T-cell (primary cell): ENCODE results near the gene TAF4. TPM values are rescaled to one million over a fixed set of nuclear protein-coding genes. Genes with fewer than 3 reads are reported as not detected.

Experiments used
- ATAC-seq, 4 experiments: fragments of 200-7000 bp in 3 of 4; fragments of 150-1000 bp in 1 of 4; cut with Tn5 transposase; replicated peaks in 1 of 4; 1 replicate in 3 of 4; 2 replicates in 1 of 4; pipeline ENCODE4 v1.10.0; 2021; ENCODE audit warnings: moderate library complexity in 3 of 4, mild to moderate bottlenecking in 2 of 4, moderate number of reproducible peaks in 1 of 4
- CTCF ChIA-PET, 2 donors: fragments of 300-600 bp; sonication (Branson Sonifier 250); formaldehyde crosslinking; loops; one replicate each; lab custom pipeline; 2022; ENCODE audit warnings: antibody characterized with exemption in 2 of 2; lab: Charles Lee
- POLR2A ChIA-PET, 2 donors: fragments of 300-600 bp; sonication (Branson Sonifier 250); formaldehyde crosslinking; loops; one replicate each; lab custom pipeline; 2022; ENCODE audit warnings: antibody characterized with exemption in 2 of 2; lab: Charles Lee
- DNase-seq, 35 experiments: peaks; one replicate each; pipeline versions ENCODE4 v3.0.0 to v3.0.0-alpha.2; 2013 to 2023
- H3K27ac ChIP-seq: one replicate; pipeline ENCODE4 v1.5.1; 2013; ENCODE audit warnings: low read length
- H3K27me3 ChIP-seq, 2 experiments: replicated peaks in 1 of 2; 1 replicate in 1 of 2; 2 replicates in 1 of 2; pipeline versions ENCODE4 v1.6.1 to v1.7.0; 2013; ENCODE audit warnings: low read length in 1 of 2, mixed read lengths in 1 of 2; ENCODE audit not compliant: control insufficient read depth in 2 of 2, insufficient read depth in 2 of 2; ENCODE audit errors: extremely low read depth in 1 of 2
- H3K36me3 ChIP-seq, 2 donors: 1 replicate in 1 of 2; 2 replicates in 1 of 2; pipeline versions ENCODE4 v1.6.1 to v1.7.0; 2013; ENCODE audit warnings: low read length in 1 of 2; ENCODE audit not compliant: control insufficient read depth in 2 of 2, insufficient read depth in 1 of 2; ENCODE audit errors: extremely low read depth in 1 of 2
- H3K4me1 ChIP-seq, 2 experiments: 1 replicate in 1 of 2; 2 replicates in 1 of 2; pipeline versions ENCODE4 v1.6.1 to v1.7.0; 2013; ENCODE audit warnings: low read length in 2 of 2, mixed read lengths in 1 of 2; ENCODE audit not compliant: insufficient read depth in 2 of 2, control insufficient read depth in 1 of 2; ENCODE audit errors: extremely low read depth in 1 of 2
- H3K4me3 ChIP-seq, 2 donors: 1 replicate in 1 of 2; 2 replicates in 1 of 2; pipeline versions ENCODE4 v1.5.1 to v1.7.0; 2013; ENCODE audit warnings: mild to moderate bottlenecking in 2 of 2, low read length in 1 of 2, moderate library complexity in 1 of 2; ENCODE audit not compliant: control insufficient read depth in 1 of 2; ENCODE audit errors: extremely low read depth in 1 of 2
- H3K9me3 ChIP-seq: 2 replicates; pipeline ENCODE4 v1.7.0; 2013
- H3K27ac Mint-ChIP-seq, 2 donors: one replicate each; pipeline ENCODE4 v1.8.0; 2020 to 2021; ENCODE audit warnings: mild to moderate bottlenecking in 2 of 2, mixed read lengths in 2 of 2
- H3K27me3 Mint-ChIP-seq, 2 donors: one replicate each; pipeline ENCODE4 v1.8.0; 2021 to 2022; ENCODE audit warnings: mixed read lengths in 2 of 2
- H3K36me3 Mint-ChIP-seq: one replicate; pipeline ENCODE4 v1.8.0; 2021; ENCODE audit warnings: mixed read lengths
- H3K4me1 Mint-ChIP-seq, 3 donors: one replicate each; pipeline ENCODE4 v1.8.0; 2020 to 2022; ENCODE audit warnings: mixed read lengths in 3 of 3, mild to moderate bottlenecking in 1 of 3
- H3K4me3 Mint-ChIP-seq, 3 donors: one replicate each; pipeline ENCODE4 v1.8.0; 2020 to 2022; ENCODE audit warnings: mild to moderate bottlenecking in 3 of 3, mixed read lengths in 3 of 3, moderate library complexity in 3 of 3
- H3K9me3 Mint-ChIP-seq, 3 donors: one replicate each; pipeline ENCODE4 v1.8.0; 2020 to 2022; ENCODE audit warnings: mixed read lengths in 3 of 3
- WGBS: methylation state at CpG from one replicate; pipeline ENCODE4 v1.1.5; 2013; ENCODE audit warnings: missing lambda C conversion rate; ENCODE audit not compliant: insufficient coverage; 5-methylcytosine and 5-hydroxymethylcytosine counted together
- total RNA-seq, 35 experiments: library from RNA in 6 of 35; stranded (reverse) in 6 of 35; fragments of 120-200 nt in 1 of 35; gene quantifications; one replicate each; pipeline versions ENCODE4 v1.2.1 to v1.2.4 and lab custom pipeline; 2013 to 2026

TAF4 gene
- total RNA-seq, 5 donors from 2014 or later (not counting 1 experiment from before 2014, with no cell fraction given) = 21.7 to 39.5 (median 35.2) TPM

DNA sequence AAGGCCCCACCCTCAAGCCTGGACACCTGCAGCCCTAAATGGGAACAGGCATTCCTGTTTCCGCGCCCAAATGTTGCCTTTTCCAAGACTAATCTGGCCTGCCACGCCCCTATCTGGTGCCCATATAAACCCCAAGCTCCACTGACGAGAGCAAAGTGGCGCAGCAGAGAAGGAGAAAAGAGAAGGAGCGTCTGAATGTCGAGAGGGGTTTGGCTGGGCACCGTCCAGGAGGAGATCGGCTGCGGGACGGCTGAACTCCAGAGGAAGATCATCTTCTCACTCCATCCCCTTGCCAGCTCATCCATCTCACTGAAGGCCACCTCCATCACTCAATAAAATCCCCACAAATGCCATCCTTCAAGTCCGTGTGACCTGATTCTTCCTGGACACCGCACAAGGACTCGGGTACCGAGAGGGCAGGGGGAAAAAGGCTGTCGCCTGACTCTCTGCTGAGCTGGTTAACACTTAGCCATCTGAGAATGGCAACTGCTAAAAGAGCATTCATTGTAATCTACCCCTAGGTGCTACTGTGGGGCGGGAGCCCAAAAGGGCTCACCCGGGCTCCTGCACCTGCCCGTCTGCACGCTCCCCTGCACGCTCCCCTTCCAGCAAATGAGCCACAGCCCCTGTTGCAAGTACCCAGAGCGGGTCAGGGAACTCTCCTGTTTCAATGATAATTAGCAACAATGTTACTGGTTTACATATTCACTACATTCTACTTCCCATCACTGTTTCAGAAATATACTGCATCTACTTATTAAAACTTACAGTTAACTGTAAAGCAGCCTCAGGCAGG lies 23.5 kb downstream of the TAF4 start:
- Mint-ChIP-seq H3K27me3 (no peaks in the 10 kb centered on the region), H3K4me1 (peaks cover 61 to 82% (median 63%) of the 10 kb centered on the region in 3 donors), H3K36me3 (peaks cover 18% of the 10 kb centered on the region), H3K27ac (peak overlapping the region in 1 of 2 donors; percentile 39), H3K4me3 (no peak overlapping the region), H3K9me3 (no peaks in the 10 kb centered on the region)
- Histone ChIP-seq H3K4me1 (peaks cover 0 to 3% of the 10 kb centered on the region in 2 experiments), H3K27me3 (no peaks in the 10 kb centered on the region), H3K27ac (no peak overlapping the region), H3K4me3 (no peak overlapping the region), H3K9me3 (no peaks in the 10 kb centered on the region), H3K36me3 (peaks cover 0 to 4% of the 10 kb centered on the region in 2 donors)
- WGBS = 94% methylated on average over 11 of the region's 22 CpGs
- ChIA-PET CTCF (no interaction called here), POLR2A (no interaction called here)
- DNase-seq (no peak), ATAC-seq (no peak)

DNA sequence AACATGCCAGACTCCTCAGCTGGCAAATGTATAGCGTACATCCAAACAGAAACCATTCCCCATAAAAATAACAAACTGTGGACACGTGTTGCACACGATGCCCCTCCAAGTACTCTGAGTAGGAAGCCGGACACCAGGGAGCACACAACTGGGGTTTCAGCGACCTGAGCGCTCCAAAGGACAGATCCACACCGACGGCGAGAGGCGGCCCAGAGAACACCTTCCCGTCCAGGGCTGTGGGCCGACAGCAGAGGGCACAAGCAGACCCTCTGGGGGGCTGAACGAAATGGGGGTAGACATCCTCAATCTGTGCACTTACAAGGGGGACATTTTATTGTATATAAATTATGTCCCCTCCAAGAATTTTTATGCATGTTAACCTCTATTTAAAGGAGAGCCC lies 24.7 kb downstream of the TAF4 start:
- Histone ChIP-seq H3K36me3 (peaks cover 0 to 4% of the 10 kb centered on the region in 2 donors), H3K4me1 (peaks cover 0 to 3% of the 10 kb centered on the region in 2 experiments), H3K4me3 (no peak overlapping the region), H3K9me3 (no peaks in the 10 kb centered on the region), H3K27me3 (no peaks in the 10 kb centered on the region), H3K27ac (no peak overlapping the region)
- peaks cover 58 to 80% (median 60%) of the 10 kb centered on the region in 3 donors for H3K4me1 Mint-ChIP-seq
- peaks cover 13% of the 10 kb centered on the region for H3K36me3 Mint-ChIP-seq
- DNase-seq (no peak), ATAC-seq (no peak)
- POLR2A ChIA-PET = no interaction called here
- no peak overlapping the region for H3K27ac Mint-ChIP-seq
- H3K27me3 Mint-ChIP-seq = no peaks in the 10 kb centered on the region
- CTCF ChIA-PET = no interaction called here
- no peak overlapping the region for H3K4me3 Mint-ChIP-seq
- 100% methylated on average over 4 of the region's 13 CpGs for whole genome bisulfite sequencing
- H3K9me3 Mint-ChIP-seq = peaks cover 0 to 3% (median 0%) of the 10 kb centered on the region in 3 donors

DNA sequence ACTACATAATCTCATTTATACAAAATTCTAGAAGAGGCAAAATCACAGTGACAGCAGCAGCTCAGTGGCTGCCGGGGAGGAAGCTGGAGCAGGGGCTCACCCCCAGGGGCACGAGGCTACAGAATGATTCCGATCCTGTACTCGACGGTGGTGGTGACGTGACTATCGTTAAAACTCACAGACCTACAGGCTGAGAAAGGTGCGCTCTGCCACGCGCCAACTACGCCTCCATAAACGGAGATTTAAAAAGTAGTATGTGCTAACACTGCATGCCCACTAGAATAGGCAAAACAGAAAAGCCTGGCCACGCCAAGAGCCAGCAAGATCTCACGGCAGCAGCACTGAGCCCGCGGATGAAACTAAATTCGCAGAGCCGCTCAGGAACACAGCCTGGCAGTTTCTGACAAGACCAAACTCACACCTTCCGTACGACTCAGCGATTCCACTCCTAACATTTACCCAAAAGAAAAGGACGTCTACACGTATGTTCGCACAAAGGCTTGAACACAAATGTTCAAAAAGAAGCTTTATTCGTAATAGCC lies 25.2 kb downstream of the TAF4 start:
- ATAC-seq (no peak), DNase-seq (no peak)
- H3K9me3 Mint-ChIP-seq = peaks cover 0 to 3% (median 0%) of the 10 kb centered on the region in 3 donors
- ChIA-PET POLR2A (no interaction called here), CTCF (no interaction called here)
- peaks cover 13% of the 10 kb centered on the region for H3K36me3 Mint-ChIP-seq
- H3K27ac Mint-ChIP-seq = no peak overlapping the region
- peaks cover 0 to 3% of the 10 kb centered on the region in 2 experiments for H3K4me1 ChIP-seq
- H3K36me3 ChIP-seq = peaks cover 0 to 4% of the 10 kb centered on the region in 2 donors
- H3K4me1 Mint-ChIP-seq = peaks cover 57 to 80% (median 59%) of the 10 kb centered on the region in 3 donors
- H3K27me3 Mint-ChIP-seq = no peaks in the 10 kb centered on the region
- H3K4me3 ChIP-seq = no peak overlapping the region
- H3K27me3 ChIP-seq = no peaks in the 10 kb centered on the region
- no peak overlapping the region for H3K4me3 Mint-ChIP-seq
- H3K27ac ChIP-seq = no peak overlapping the region
- WGBS = 92% methylated on average over 25 of the region's 25 CpGs
- no peaks in the 10 kb centered on the region for H3K9me3 ChIP-seq

DNA sequence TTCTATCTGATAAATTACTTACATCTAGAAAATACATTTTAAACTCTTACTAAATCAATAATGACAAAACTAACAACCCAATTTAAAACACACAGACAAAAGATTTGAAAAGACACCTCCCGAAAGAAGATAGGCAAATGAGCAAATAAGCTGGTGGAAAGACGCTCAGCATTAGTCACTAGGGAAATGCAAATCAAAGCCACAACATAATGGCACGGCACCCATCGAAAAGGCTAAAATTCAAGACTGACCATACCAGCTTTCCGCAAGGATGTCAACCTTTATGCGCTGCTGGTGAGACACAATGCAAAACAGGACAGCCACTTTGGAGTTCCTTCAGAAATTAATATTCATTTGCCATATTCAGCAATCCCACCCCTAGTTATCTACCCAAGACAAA lies 25.9 kb downstream of the TAF4 start:
- no peak overlapping the region for H3K27ac ChIP-seq
- peaks cover 55 to 79% (median 62%) of the 10 kb centered on the region in 3 donors for H3K4me1 Mint-ChIP-seq
- WGBS = 62% methylated on average over 5 of the region's 6 CpGs
- H3K9me3 Mint-ChIP-seq = peaks cover 0 to 3% (median 0%) of the 10 kb centered on the region in 3 donors
- H3K4me3 Mint-ChIP-seq = no peak overlapping the region
- no peak overlapping the region for H3K4me3 ChIP-seq
- peaks cover 0 to 4% of the 10 kb centered on the region in 2 donors for H3K36me3 ChIP-seq
- POLR2A ChIA-PET = no interaction called here
- H3K9me3 ChIP-seq = no peaks in the 10 kb centered on the region
- CTCF ChIA-PET = interaction anchor here in 1 of 2 donors (0.6 kb wide), 1 partner anchor 35 kb away, joined by 4 read pairs; no protein-coding TSS in a partner anchor
- H3K36me3 Mint-ChIP-seq = peaks cover 13% of the 10 kb centered on the region
- no peaks in the 10 kb centered on the region for H3K27me3 Mint-ChIP-seq
- H3K4me1 ChIP-seq = peaks cover 0 to 3% of the 10 kb centered on the region in 2 experiments
- no peak overlapping the region for H3K27ac Mint-ChIP-seq
- ATAC-seq = no peak
- no peak for DNase-seq
- no peaks in the 10 kb centered on the region for H3K27me3 ChIP-seq

DNA sequence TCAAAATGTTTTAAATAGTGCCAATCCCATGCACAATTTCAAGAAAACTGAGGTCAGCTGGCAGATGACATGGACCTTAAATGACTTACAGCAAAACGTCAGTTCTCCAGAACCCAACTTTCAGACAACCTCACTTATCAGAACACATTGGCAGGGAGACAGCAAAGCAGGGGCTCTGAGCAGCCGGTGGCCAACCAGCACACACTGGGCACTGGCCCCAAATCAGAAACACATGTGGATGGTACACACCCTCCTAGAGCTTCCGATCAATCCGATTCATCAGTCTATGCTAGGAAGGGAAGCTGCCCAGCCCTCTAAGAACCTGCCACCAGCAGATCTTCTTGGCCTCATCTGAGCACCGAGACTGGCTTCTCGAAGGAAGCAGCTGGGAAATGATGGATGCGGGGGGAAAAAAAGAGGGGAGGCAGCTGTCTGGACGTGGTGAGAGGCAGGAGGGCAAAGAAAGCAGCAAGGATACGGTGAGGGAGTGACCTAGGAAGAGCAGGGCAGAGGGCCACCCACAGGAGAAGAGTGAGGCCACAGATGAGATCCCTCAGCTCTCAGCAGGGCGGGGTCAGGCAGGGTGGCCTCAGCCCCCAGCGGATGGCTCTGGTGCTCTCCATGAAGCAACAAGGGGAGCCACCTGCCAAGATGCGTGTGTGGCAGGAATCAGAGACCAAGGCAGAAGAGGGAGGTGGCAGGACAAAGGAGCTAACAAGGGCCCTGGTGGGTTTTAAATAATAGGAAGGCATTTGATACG lies 32.9 kb downstream of the TAF4 start:
- Mint-ChIP-seq H3K36me3 (peaks cover 4% of the 10 kb centered on the region), H3K4me3 (peak overlapping the region in 1 of 3 donors; percentile 63), H3K27me3 (no peaks in the 10 kb centered on the region), H3K9me3 (peaks cover 0 to 3% (median 0%) of the 10 kb centered on the region in 3 donors), H3K27ac (peak overlapping the region; percentile 89 to 96), H3K4me1 (peaks cover 66 to 69% (median 66%) of the 10 kb centered on the region in 3 donors)
- Histone ChIP-seq H3K9me3 (no peaks in the 10 kb centered on the region), H3K36me3 (no peaks in the 10 kb centered on the region), H3K27ac (peak overlapping the region; percentile 10), H3K27me3 (no peaks in the 10 kb centered on the region), H3K4me1 (peaks cover 26 to 41% of the 10 kb centered on the region in 2 experiments), H3K4me3 (no peak overlapping the region)
- WGBS = 86% methylated on average over 12 of the region's 13 CpGs
- no peak for ATAC-seq
- no peak for DNase-seq
- POLR2A ChIA-PET = no interaction called here
- CTCF ChIA-PET = interaction anchor here in 1 of 2 donors (0.5 kb wide), 1 partner anchor 89 kb away, joined by 3 read pairs; no protein-coding TSS in a partner anchor
